K562 (cell line): Measurements from ENCODE around the gene ASB6. TPM values are rescaled to one million over a fixed set of nuclear protein-coding genes. Genes with fewer than 3 reads are reported as not detected.

Source experiments
- BHLHE40 ChIP-seq: IDR thresholded peaks from 2 replicates; pipeline ENCODE4 v1.6.1; 2011; ENCODE audit warnings: low read length, improper control_type of control experiment
- CBFA2T2 ChIP-seq: fragments of 450-650 bp; conservative IDR thresholded peaks from 2 replicates; pipeline ENCODE4 v1.6.1; 2017; ENCODE audit warnings: mild to moderate bottlenecking
- CBFA2T3 ChIP-seq: fragments of 450-650 bp; IDR thresholded peaks from 2 replicates; pipeline ENCODE4 v1.6.1; 2017
- CCNT2 ChIP-seq: IDR thresholded peaks from 2 replicates; pipeline ENCODE4 v1.6.1; 2011; ENCODE audit warnings: borderline replicate concordance, low read depth, mild to moderate bottlenecking, moderate library complexity, mixed read lengths, low read length; ENCODE audit not compliant: insufficient read length; ENCODE audit errors: extremely low read depth
- ELF4 ChIP-seq: fragments of 450-650 bp; formaldehyde crosslinking; IDR thresholded peaks from 2 replicates; pipeline ENCODE4 v1.4.0; 2022; ENCODE audit warnings: missing genetic modification characterization
- SNIP1 ChIP-seq: fragments of 450-650 bp; IDR thresholded peaks from 2 replicates; pipeline ENCODE4 v1.7.1; 2017; ENCODE audit warnings: low read depth, mild to moderate bottlenecking
- SREBF2 ChIP-seq: sonication (generic); formaldehyde crosslinking; IDR thresholded peaks from 2 replicates; pipeline ENCODE4 v1.4.0; 2020; ENCODE audit warnings: mild to moderate bottlenecking, missing genetic modification reagents
- ZNF609 ChIP-seq: sonication (generic); formaldehyde crosslinking; IDR thresholded peaks from 2 replicates; pipeline ENCODE4 v1.8.1; 2023; ENCODE audit warnings: missing genetic modification reagents, mild to moderate bottlenecking, borderline replicate concordance
- polyA plus RNA-seq, 8 experiments: library from polyadenylated mRNA; depleted of rRNA in 4 of 8; stranded (reverse) in 5 of 8; unstranded in 3 of 8; fragments of >200 nt; fragmentation: Nextera tagmentation in 2 of 8; fragmentation: Illumina TruSeq in 1 of 8; extraction: Ambion mirVana in 2 of 8; extraction: Trizol in 1 of 8; gene quantifications; 2 replicates each; pipeline versions ENCODE4 v1.2.1 to v1.2.3, GENCODE V29; 2011 to 2014; ENCODE audit warnings: inconsistent platforms in 1 of 8, missing spikeins in 1 of 8
- total RNA-seq, 7 experiments: library from RNA; depleted of rRNA in 6 of 7; stranded (reverse); fragments of >200 nt in 6 of 7; fragmentation: Illumina TruSeq in 2 of 7; extraction: Trizol in 2 of 7; gene quantifications; 2 replicates each; pipeline versions ENCODE4 v1.2.1 to v1.2.3, GENCODE V29; 2011 to 2021; ENCODE audit warnings: low replicate concordance in 1 of 7

Gene ASB6
- total and polyA plus RNA-seq, 9 of the 15 experiments (the other 6 are each of a cell fraction or from before 2014, with no cell fraction given): 0.92 to 17.8 (median 11.3) TPM

- TF ChIP-seq CCNT2: no peak
- 0 out of 2 replicates have a peak, but pooled peaks have one; percentile 27 for TF ChIP-seq ZNF609 (CRISPR knock-in tag)
- no peak for TF ChIP-seq BHLHE40
- TF ChIP-seq ELF4 (CRISPR knock-in tag): no peak
- peak; percentile 33; the same call in 1 of the 2 replicates for TF ChIP-seq CBFA2T2
- TF ChIP-seq SREBF2 (CRISPR knock-in tag): no peak
- no peak for TF ChIP-seq SNIP1
- TF ChIP-seq CBFA2T3: peak; percentile 49; the same call in 1 of the 2 replicates
Measured at GRCh38 chr9:129673602-129674001, 31.7 kb upstream of the ASB6 start (continued).
